HG03280 (cell line): ENCODE measurements around the gene C21orf91.
"Not testable (repeated sequence)": the region's sequence is repeated elsewhere in the genome, so short reads cannot be mapped to it uniquely, and the experiment has no call there.

ENCODE experiments used
- ATAC-seq: cut with Tn5 transposase; IDR thresholded peaks from one replicate; pipeline ENCODE4 v1.9.1; 2021; ENCODE audit warnings: mild to moderate bottlenecking, moderate library complexity; ENCODE audit not compliant: unreplicated experiment

The C21orf91 gene

DNA sequence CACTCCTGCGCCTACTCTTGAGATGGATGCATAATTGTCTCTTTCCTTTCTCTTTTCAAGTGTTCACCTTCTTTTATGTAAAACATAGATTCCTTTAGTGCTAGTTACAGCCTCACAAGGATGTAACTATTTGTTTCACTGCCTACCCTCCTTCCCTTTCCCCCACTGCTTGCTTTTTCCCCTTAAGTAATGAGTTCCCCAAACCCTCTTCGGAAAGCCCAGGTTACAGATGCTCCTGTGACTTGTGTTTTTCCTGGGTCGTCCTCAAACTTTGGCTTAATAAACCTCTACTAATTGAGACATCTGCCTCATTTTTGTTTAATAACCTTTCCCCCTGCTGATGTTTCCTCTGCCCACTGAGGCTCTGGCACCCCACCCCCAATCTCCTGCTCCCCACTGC lies 39.2 kb downstream of the C21orf91 start:
- no peak for ATAC-seq

DNA sequence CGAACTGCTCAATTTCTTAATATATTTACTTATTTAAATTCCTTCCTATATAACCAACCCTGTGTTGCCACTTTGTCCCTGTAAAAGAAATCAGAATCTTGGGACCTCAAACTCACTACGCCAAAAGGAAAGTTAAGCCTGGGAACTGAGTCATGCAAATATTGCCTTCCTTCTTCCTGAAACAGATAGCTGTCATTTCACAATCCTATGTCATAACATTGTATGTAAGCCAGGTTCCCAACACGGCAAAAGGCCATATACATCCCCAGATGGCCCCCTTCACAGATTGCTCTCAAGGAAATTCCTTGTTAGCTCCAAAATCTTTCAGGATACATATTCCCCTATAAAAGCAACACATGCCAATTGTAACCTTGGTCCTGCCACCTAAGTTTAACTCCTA lies 39.7 kb downstream of the C21orf91 start:
- ATAC-seq, result no peak

DNA sequence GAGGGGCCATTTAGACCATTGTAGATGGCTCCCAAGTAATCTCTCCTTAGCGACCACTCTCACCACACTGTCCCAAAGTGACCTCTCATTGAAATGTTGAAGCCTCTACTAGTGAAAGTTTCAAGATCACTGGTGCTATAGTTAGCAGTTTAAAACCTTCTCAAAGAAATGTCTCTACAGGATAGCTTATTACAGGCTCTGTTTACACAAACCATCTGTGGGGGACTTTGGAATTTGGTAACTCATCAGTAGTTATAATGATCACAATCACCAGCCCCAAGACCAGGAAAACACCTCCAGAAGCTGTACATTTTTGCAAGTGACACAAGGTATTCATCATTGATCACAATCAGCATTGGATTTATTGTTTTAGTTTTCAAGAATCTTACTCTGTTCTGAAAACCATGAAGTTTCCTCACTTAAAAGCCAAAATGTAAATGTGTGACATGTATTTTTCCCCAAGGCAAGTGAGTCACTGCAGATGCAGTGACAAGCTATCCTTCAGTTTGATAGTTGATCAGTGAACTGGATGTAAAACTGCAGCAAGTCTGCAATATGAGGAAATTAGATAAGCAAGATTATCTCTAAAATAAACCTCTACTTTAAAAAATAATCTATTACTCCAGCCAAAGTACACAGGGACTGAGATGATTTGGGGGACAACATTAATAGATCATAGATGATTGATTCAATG lies 41.9 kb downstream of the C21orf91 start:
- no peak for ATAC-seq

DNA sequence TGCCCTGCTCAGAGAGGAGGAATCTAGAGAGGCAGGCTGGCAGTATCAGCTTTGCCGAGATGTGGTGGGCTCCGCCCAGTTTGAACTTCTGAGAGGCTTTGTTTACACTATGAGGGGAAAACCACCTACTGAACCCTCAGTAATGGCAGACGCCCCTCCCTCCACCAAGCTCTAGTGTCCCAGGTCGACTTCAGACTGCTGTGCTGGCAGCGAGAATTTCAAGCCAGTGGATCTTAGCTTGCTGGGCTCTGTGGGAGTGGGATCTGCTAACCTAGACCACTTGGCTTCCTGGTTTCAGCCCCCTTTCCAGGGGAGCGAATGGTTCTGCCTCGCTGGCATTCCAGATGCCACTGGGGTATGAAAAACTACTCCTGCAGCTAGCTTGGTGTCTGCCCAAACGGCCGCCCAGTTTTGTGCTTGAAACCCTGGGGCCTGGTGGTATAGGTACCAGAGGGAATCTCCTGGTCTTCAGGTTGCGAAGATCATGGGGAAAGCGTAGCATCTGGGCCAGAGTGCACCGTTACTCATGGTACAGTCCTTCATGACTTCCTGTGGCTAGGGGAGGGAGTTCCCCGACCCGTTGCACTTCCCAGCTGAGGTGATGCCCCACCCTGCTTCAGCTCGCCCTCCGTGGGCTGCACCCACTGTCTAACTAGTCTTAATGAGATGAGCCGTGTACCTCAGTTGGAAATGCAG lies 43.6 kb downstream of the C21orf91 start:
- peak; percentile 62 for ATAC-seq

DNA sequence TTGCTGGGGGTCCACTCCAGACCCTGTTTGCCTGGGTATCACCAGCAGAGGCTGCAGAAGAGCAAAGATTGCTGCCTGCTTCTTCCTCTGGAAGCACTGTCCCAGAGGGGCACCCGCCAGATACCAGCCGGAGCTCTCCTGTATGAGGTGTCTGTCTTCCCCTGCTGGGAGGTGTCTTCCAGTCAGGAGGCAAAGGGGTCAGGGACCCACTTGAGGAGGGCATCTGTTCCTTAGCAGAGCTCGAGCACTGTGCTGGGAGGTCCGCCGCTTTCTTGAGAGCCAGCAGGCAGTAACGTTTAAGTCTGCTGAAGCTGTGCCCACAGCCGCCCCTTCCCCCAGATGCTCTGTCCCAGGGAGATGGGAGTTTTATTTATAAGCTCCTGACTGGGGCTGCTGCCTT lies 44.1 kb downstream of the C21orf91 start:
- not testable (repeated sequence) for ATAC-seq

DNA sequence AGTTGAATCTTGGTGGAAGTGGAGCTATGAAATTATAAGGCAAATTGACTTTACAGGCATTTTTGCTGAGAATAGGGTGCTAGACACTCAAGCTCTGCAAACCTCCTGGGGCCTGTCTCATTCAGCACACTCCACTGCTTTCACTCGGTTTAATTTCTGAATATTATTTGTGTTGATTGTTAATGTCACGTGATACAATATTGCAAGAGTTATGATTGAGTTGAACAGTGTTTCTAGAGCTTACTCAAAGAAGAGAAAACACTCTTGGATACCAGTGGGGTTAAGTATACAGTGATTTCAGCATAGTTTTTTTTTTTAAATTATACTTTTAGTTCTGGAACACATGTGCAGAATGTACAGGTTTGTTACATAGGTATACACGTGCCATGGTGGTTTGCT lies 49.7 kb downstream of the C21orf91 start:
- ATAC-seq, result no peak

DNA sequence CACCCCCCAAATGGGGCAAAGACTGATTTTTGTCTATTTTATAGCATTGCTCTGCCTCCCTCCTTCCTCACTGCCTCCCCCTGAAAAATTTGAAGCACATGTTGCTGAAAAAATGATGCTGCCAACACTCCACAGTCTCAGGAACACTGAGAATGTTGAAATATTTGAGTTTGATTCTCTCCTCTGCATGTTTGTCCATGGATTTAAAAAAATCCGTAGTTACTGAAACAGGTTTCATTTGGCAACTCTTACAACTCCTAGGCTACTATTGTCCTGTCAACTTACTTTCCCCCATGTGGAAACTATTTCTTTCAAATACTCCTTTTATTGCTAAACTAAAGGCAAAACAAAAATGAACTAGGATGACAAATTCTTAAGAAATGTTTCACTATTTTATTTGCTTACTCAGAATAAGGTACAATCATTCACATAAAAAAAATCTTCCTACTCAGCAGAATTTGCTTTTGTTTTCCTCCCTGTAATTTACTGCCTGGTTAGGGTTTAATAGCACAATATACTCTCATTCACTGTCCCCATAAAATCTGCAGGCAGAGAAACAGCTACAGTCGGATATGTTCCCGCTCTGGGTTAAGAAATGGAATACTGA lies 50.2 kb downstream of the C21orf91 start:
- no peak for ATAC-seq

DNA sequence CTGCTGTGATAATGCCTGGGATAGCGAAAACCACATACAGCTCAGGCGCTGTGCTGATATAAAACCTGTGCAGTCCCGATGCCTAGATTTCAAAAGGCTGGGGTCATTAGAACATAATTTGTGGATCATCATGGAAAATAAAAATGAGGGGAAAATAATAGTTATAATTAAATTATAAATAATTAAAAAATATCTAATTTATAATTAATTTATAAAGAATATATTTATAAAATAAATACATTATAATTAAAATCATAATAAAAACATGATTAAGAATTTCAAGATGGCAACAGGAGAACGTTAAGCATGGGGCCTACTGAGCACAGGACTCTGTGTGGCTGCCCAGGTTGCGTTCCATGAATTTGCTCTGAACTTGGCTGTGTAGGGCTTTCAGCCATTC lies 53.9 kb downstream of the C21orf91 start:
- ATAC-seq, result no peak

DNA sequence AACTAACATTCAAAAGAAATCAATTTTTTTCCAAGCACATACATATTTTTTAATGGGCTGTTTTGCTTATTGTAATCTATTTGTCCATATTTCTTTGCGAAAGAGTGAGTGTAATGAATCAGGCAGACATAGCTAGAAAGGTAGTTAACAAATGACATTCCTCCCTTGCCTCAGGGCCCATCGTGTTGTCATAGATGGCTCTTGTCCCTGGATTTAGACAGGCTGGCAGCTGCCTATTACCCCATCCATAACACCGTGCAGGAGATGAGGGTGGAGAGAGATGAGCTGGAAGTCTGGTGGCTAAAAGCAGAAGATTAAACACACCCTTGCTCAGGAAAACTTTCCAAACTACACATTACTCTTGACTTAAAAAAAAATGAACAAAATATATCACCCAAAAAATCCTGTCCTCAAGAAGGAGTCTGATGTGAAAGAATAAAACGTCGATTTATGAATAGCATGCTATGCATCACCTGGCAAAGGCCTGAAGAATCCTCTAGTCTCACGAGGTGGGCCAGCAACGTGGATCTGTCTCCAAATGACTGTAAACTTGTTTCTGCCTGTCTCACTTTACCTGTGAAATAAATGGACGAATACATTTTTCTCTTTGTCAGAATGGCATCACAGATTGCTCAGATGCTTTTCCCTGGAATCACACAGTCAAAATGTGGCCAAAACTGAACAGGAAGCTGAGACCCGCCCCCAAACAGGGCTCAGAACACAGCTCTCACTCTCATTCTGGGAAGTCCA lies 55.7 kb downstream of the C21orf91 start:
- ATAC-seq, result no peak

DNA sequence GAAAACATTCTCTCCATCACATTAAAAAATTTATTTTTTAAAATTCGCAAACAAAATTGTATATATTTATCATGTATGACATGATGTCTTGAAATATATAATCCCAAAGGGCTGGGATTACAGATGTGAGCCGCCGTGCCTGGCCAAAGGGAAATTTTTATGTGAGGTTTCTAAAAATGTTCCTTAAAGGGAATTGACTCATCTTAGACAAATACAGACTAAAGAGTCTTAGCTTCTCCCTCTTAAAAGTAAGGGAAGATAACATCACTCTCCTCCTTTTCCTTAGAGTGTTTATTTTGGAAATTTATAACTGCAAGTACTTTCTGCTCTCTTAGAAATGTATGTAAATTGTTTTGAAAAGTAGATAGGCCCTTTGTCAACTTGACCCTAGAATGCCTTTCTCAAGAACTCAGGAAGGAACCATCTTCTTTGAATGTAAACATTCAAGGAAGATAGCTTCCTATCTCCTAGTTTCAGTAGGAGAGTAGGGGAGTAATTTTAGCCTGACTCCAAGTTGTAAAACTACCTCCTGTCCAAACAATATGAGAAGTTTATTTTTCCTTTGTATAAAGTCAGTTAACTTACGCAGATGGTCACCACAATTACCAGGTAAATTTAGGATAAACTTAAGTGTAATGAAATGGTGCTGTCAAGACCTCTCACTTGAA lies 59.5 kb downstream of the C21orf91 start:
- ATAC-seq, result no peak

DNA sequence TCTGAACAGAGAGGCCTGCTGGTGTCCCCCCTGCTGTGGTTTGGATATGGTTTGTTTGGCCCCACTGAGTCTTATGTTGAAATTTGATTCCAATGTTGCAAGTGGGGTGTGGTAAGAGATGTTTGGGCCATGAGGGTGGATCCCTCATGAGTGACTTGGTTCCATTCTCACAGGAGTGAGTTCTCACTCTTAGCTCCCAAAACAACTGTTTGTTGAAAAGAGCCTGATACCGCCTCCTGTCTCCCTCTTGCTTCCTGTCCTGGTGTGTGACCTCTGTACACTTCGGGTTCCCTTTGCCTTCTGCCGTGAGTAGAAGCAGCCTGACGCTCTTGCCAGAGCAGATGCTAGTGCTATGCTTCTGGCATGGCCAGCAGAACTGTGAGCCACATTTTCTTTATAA lies 60.5 kb downstream of the C21orf91 start:
- no peak for ATAC-seq

DNA sequence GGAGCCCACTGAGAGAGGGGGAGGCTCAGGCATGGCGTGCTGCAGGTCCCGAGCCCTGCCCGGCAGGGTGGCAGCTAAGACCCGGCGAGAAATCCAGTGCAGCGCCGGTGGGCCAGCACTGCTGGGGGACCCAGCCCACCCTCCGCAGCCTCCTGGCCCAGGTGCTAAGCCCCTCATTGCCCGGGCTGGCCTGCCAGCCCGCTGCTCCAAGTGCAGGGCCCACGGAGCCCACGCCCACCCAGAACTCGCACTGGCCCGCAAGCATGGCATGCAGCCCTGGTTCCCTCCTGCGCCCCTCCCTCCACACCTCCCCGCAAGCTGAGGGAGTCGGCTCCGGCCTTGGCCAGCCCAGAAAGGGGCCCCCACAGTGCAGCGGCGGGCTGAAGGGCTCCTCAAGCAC lies 61.5 kb downstream of the C21orf91 start:
- ATAC-seq, result no peak

DNA sequence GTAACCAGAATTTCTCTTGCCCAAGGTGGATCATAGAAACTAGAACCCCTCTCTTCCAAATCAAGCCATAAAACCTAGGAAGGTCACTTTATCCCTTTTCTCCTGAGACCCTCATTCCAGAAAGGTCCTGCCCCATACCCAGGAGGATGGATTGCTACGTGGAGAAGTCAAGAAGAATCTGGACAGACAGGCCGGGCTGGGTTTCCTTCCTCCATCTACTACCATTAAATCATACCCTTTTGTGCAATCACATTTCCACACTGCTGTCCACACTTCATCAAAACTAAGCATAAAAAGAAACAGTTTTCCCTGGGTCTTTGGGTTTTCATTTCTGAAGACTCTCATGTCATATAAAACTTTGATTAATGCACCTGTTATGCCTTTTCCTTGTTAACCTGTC lies 65.4 kb downstream of the C21orf91 start:
- no peak for ATAC-seq

DNA sequence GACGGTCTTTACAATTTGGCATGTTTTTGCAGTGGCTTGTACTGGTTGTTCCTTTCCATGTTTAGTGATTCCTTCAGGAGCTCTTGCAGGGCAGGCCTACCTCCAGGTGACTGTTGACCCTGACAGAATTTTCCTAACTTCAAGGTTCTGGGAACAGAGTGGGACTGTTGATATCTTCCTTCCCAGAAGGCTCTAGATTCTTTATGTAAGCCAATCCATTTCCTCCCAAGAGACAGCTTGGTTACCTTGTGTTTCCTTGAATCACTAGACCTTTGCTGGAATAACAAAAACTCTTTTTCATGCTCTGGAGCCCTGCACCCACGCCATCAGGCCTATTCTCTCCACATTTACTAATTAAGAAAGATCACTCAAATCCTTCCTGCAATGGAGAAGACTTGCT lies 67.0 kb downstream of the C21orf91 start:
- no peak for ATAC-seq

DNA sequence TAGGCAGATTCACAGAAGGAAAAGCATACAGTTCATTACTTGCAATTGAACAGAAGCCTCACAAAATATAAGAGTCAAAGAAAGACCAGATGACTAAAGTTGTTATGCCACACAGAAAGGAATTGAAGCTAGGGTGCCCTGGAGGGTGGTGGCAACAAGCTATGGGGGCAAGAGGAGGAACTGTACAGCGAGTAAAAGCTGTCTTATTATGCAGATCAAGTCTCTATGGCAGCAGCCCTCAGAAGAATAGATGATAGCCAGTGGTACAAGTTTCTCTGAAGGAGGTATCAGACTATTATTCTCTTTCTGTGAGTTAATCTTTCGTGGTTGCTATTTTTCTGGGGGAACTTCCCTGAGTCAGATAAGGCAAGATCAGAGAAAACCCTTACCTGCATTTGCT lies 72.2 kb downstream of the C21orf91 start:
- ATAC-seq, result no peak

DNA sequence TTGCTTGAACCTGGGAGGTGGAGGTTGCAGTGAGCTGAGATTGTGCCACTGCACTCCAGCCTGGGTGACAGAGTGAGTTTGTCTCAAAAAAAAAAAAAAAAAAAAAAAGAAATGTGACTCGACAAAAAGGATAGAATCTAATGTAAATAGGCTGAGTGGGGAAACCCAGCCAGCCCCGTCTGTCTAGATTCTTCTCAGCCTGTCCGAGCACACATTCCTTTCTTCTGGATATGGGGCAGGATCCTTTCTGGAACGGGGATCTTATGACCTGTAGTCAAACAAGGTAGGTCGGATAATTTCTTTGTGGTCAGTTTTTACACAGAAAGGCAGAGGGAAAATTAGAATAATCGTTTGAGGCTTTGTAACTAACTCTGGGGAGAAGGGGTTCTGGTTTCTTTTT lies 74.1 kb downstream of the C21orf91 start:
- no peak for ATAC-seq

DNA sequence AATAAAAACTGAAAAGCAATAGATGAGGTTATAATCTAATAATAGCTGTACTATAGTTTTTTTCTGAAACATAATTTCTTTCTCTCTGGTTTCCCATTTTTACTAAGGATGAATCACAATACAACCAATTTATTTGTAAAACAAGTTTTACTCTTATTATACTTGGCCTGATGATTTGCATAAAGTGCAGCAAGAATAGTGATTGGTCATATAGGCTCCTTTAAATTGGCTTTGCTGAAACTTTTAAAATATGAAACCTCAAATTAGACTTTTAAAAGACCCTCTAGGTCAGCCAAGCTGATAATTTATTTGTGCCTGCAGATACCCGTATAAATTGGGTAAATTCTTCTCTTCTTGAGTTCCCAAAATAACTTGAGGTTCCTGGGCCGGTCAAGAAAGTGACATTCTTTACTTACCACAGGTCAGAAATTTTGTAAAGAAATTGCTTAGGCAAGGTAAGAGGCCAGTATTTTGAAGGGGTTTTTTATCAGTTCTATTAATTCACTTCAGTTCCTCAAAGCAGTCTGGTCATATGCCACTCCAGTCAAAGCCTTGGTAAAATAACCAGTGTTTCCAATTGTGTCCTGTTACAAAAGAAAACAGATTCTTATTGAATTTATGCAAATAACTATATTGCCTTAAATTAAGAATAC lies 76.1 kb downstream of the C21orf91 start:
- ATAC-seq, result no peak

DNA sequence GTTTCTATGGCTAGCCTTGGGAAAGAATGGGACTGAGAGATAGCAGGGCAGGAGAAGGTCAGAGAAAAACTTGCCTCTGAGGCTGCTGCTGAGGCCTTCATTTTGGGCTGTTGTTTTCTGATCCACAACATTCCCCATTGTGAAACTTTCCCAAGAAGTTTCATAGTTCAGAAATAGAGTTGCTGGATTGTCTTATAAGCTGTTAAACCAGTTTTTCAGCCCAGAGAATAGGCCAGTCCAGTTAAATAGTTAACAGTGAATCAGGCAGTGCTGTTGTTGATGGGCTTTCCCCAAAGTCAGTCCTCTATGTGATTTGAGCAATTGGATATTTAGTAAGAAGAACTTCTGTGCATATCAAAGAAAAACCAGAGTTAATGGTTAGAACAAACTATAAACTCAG lies 77.0 kb downstream of the C21orf91 start:
- no peak for ATAC-seq
